ENCODE measurements around the gene AGAP3. TPM values are rescaled to one million over a fixed set of nuclear protein-coding genes. Genes with fewer than 3 reads are reported as not detected.

The AGAP3 gene
- total and polyA plus RNA-seq, 11 donors = 30.3 to 83.7 (median 55.6) TPM

- peaks cover 0 to 8% (median 0%) of the 10 kb centered on the region in 9 donors for H3K36me3 ChIP-seq
- ATAC-seq (peak in 3 of 4 donors; percentile 19 to 57 (median 41)), DNase-seq (peak in 1 of 5 donors; percentile 61)
- intact Hi-C loops (cut with DNase I) = loop anchor here in 9 of 10 donors (1.0 to 10.0 kb wide), 11 partner anchors 19 to 215 kb away; partner anchors contain the start of genes ABCB8 (in 2 of the 9) and ATG9B (in 1 of the 9)
- H3K9me3 ChIP-seq = no peaks in the 10 kb centered on the region
- peak overlapping the region in 3 of 12 donors; percentile 8 to 42 (median 28) for H3K27ac ChIP-seq
- TF ChIP-seq CTCF (IDR thresholded peaks at IDR 0.05) (no peak), POLR2A (IDR thresholded peaks at IDR 0.05) (no peak)
- no peak overlapping the region for H3K4me3 ChIP-seq
- WGBS, 4 donors = 67 to 78% (median 75%) methylated on average over 10 to 15 of the region's 15 CpGs
- H3K27me3 ChIP-seq = peaks cover 0 to 4% (median 0%) of the 10 kb centered on the region in 9 donors
- peaks cover 0 to 33% (median 21%) of the 10 kb centered on the region in 12 donors for H3K4me1 ChIP-seq
Observed at GRCh38 chr7:151109094-151110048, 23.1 kb downstream of the AGAP3 start.

GRCh38 chr7:151110236-151110940, 24.1 kb downstream of the AGAP3 start:
- no peak for DNase-seq
- 68 to 73% (median 71%) methylated on average over 11 of the region's 11 CpGs for WGBS, 4 donors
- peak overlapping the region in 1 of 12 donors; percentile 8 for H3K27ac ChIP-seq
- H3K36me3 ChIP-seq = peaks cover 0 to 8% (median 0%) of the 10 kb centered on the region in 9 donors
- H3K9me3 ChIP-seq = no peaks in the 10 kb centered on the region
- H3K4me1 ChIP-seq = peaks cover 0 to 34% (median 20%) of the 10 kb centered on the region in 12 donors
- peaks cover 0 to 5% (median 0%) of the 10 kb centered on the region in 9 donors for H3K27me3 ChIP-seq
- intact Hi-C loops (cut with DNase I) = loop anchor here in 9 of 10 donors (1.0 to 10.0 kb wide), 10 partner anchors 20 to 216 kb away; partner anchors contain the start of genes ABCB8 (in 2 of the 9) and ATG9B (in 1 of the 9)
- TF ChIP-seq CTCF (IDR thresholded peaks at IDR 0.05) = no peak
- TF ChIP-seq POLR2A (IDR thresholded peaks at IDR 0.05) = no peak
- no peak for ATAC-seq
- no peak overlapping the region for H3K4me3 ChIP-seq

- TF ChIP-seq CTCF (IDR thresholded peaks at IDR 0.05) (peak; percentile 85 to 96 (median 90)), POLR2A (IDR thresholded peaks at IDR 0.05) (no peak)
- Histone ChIP-seq H3K27me3 (peaks cover 0 to 5% (median 0%) of the 10 kb centered on the region in 9 donors), H3K27ac (no peak overlapping the region), H3K9me3 (no peaks in the 10 kb centered on the region), H3K36me3 (peaks cover 0 to 8% (median 0%) of the 10 kb centered on the region in 9 donors), H3K4me1 (peaks cover 0 to 41% (median 23%) of the 10 kb centered on the region in 12 donors), H3K4me3 (no peak overlapping the region)
- intact Hi-C loops (cut with DNase I) = loop anchor here in 9 of 10 donors (1.0 to 10.0 kb wide), 11 partner anchors 20 to 216 kb away; partner anchors contain the start of genes ABCB8 (in 3 of the 9) and ATG9B (in 1 of the 9)
- 36 to 42% (median 37%) methylated on average over 14 to 20 of the region's 20 CpGs for WGBS, 4 donors
- peak; percentile 75 to 88 (median 82) for DNase-seq
- peak; percentile 71 to 88 (median 78) for ATAC-seq
Observed at GRCh38 chr7:151110941-151111645, 24.8 kb downstream of the AGAP3 start.
